Activated CD4-positive, alpha-beta T cell treated with anti-CD3 and anti-CD28 coated beads, Interleukin-2, amount 10 ng/mL, durations not matched to agents 7 days and 5 days (primary cell): ENCODE data around the gene BLACAT1. TPM values are rescaled to one million over a fixed set of nuclear protein-coding genes. Genes with fewer than 3 reads are reported as not detected.
A peak's percentile ranks its signal among the peaks of the same experiment; 100 is the strongest.
"Not testable (repeated sequence)": the region's sequence is repeated elsewhere in the genome, so short reads cannot be mapped to it uniquely, and the experiment has no call there.

Experiments used
- CTCF ChIA-PET: fragments of 350-600 bp; sonication (Branson Sonifier 250); formaldehyde crosslinking; loops from one replicate; lab custom pipeline; 2021; ENCODE audit warnings: antibody characterized with exemption; lab: Charles Lee
- POLR2A ChIA-PET: fragments of 350-600 bp; sonication (Branson Sonifier 250); formaldehyde crosslinking; loops from one replicate; lab custom pipeline; 2021; ENCODE audit warnings: antibody characterized with exemption; lab: Charles Lee
- DNase-seq: peaks from one replicate; pipeline ENCODE4 v3.0.0-alpha.2; 2020
- H3K27ac Mint-ChIP-seq: one replicate; pipeline ENCODE4 v1.8.0; 2021; ENCODE audit warnings: mild to moderate bottlenecking, moderate library complexity, mixed read lengths
- H3K27me3 Mint-ChIP-seq: one replicate; pipeline ENCODE4 v1.8.0; 2021; ENCODE audit warnings: mixed read lengths
- H3K36me3 Mint-ChIP-seq: one replicate; pipeline ENCODE4 v1.8.0; 2021; ENCODE audit warnings: low read depth, mixed read lengths
- H3K4me1 Mint-ChIP-seq: one replicate; pipeline ENCODE4 v1.8.0; 2021; ENCODE audit warnings: mixed read lengths
- H3K4me3 Mint-ChIP-seq: one replicate; pipeline ENCODE4 v1.8.0; 2021; ENCODE audit warnings: mild to moderate bottlenecking, moderate library complexity, mixed read lengths
- H3K9me3 Mint-ChIP-seq: one replicate; pipeline ENCODE4 v1.8.0; 2021; ENCODE audit warnings: mixed read lengths
- total RNA-seq, 2 experiments: library from RNA; stranded (reverse); gene quantifications; one replicate each; pipeline ENCODE4 v1.2.3, GENCODE V29; 2021

The BLACAT1 gene
- total RNA-seq, 2 experiments from 2014 or later: 0.20 to 0.23 TPM

DNA sequence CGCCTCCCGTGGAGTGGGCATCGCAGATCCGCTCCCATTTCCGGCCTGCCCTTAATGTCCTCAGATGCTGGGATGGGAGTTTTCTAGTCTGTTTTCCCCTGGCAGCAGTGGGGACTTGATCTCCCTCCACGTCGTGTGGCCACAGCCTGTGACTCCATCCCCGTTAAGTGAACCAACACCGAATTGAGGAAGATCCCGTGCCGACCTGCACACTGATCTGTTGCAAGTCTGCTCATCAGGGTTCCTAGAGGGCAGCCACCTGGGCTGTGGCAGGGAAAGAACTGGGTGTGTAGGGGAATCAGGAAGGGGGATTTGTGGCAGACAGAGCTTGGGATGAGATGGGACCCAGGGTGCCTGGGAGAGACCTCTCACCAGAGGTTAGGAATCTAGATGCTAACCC lies 25.4 kb upstream of the BLACAT1 start:
- CTCF ChIA-PET: interaction anchor here (0.6 to 1.2 kb wide), 2 partner anchors 62 to 399 kb away, joined by 4 read pairs; no protein-coding TSS in a partner anchor
- Mint-ChIP-seq H3K9me3 (peaks cover 2% of the 10 kb centered on the region), H3K4me1 (peaks cover 20% of the 10 kb centered on the region), H3K27ac (no peak overlapping the region), H3K36me3 (no peaks in the 10 kb centered on the region), H3K27me3 (peaks cover 47% of the 10 kb centered on the region), H3K4me3 (no peak overlapping the region)
- POLR2A ChIA-PET: no interaction called here
- DNase-seq: no peak

DNA sequence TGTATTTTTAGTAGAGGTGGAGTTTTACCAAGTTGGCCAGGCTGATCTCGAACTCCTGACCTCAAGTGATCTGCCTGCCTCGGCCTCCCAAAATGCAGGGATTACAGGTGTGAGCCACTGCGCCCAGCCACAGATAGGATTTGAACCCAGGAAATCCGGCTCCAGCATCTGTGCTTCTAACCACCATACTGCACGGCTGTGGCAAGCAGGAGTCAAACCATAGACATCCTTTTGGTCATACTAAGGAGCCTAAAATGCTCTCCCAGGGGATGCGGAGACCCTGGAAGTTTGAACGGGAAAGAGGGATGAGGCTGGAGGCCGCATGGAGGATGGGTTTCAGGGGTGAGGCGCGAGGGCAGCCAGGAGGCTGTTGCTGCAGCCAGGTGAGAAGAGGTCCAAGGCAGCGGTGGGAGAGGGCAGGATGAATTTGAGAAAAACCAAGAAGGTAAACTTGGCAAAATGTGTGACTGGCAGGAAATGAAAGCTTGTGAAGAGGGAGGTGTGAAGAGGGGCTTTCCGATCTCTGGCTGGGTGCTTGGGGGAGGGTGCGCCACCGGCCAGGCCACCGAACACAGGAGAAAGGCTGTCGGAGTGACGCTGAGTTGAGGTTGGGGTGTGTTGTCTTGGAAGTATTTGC lies 24.6 kb upstream of the BLACAT1 start:
- no peak overlapping the region for H3K4me3 Mint-ChIP-seq
- ChIA-PET POLR2A (no interaction called here), CTCF (interaction anchor here (0.6 to 2.8 kb wide), 4 partner anchors 61 to 399 kb away, joined by 3 to 6 read pairs (median 4); no protein-coding TSS in a partner anchor)
- DNase-seq: no peak
- no peaks in the 10 kb centered on the region for H3K36me3 Mint-ChIP-seq
- H3K27ac Mint-ChIP-seq: peak overlapping the region; percentile 0
- H3K27me3 Mint-ChIP-seq: peaks cover 47% of the 10 kb centered on the region
- peaks cover 8% of the 10 kb centered on the region for H3K9me3 Mint-ChIP-seq
- H3K4me1 Mint-ChIP-seq: peaks cover 20% of the 10 kb centered on the region

DNA sequence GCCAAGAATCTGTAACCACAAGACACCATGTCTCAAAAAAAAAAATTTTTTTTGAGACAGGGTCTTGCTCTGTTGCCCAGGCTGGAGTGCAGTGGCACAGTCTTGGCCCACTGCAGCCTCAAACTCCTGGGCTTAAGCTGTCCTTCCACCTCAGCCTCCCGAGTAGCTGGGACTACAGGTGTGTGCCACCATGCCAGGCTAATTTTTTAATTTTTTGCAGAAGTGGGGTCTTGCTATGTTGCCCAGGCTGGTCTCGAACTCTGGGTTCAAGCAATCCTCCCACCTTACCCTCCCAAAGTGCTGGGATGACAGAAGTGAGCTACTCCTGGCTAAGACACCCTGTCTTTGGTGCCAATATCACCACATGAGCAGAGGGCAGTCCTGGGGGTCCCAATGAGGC lies 23.1 kb upstream of the BLACAT1 start:
- POLR2A ChIA-PET, H3K27ac Mint-ChIP-seq, DNase-seq, H3K4me3 Mint-ChIP-seq, H3K36me3 Mint-ChIP-seq: not testable (repeated sequence)
- H3K27me3 Mint-ChIP-seq: peaks cover 45% of the 10 kb centered on the region
- H3K9me3 Mint-ChIP-seq: peaks cover 18% of the 10 kb centered on the region
- H3K4me1 Mint-ChIP-seq: peaks cover 20% of the 10 kb centered on the region
- CTCF ChIA-PET: interaction anchor here (0.9 to 2.8 kb wide), 9 partner anchors 9 to 205 kb away, joined by 3 to 6 read pairs (median 4); no protein-coding TSS in a partner anchor

DNA sequence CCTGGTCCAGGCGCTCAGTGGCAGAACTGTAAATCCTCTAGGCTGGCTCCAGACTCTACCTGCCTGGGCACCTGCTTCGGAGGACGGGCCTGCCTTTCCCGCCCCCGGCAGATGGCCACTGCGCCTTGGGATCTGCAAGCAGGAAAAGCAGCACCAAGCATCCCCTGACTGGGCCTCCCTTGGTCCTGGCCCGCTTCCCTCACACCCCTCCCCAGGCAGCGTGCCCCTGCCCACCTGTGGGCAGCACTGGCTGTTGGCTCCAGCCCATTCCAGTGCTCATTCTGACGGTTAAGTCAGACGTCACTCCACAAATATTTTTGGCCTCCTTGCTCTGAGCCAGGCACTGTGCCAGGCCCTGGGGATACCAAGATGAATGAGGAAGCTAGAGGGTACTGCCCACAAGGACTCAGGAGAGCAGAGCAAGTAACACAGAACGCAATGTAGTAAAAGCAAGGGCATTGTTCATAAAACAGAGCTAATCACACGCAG lies 22.0 kb upstream of the BLACAT1 start:
- POLR2A ChIA-PET: no interaction called here
- no peak overlapping the region for H3K27ac Mint-ChIP-seq
- peaks cover 18% of the 10 kb centered on the region for H3K9me3 Mint-ChIP-seq

DNA sequence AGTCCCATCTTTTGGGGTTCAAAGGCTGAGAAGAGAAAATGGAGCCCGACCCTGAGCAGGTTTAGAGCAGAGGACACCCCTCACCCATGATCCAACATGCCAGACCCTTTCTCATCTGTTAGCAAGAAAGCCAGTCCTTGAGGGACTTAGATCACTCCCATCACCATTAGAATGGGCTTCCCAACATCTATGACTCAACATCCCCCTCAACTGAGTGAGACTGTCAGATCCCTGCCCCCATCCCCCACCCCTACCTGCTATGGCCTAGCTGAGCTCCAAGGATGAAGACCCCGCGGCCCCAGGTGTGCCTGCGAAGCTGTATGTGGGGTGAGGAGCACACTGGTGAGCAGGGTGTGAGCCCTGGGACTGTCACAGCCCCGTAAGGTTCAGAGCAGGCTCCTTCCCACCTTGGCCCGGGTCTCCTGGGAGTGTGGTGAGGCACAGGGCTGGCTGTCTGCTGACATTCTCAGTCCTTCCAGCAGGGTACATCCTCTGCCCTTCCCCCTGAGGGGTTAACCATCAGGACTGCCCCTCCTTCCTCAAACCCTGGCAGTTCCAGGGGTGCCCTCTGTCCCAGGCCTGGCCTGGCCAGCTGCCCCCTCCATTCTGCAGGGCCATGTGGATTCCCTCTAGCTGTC lies 21.4 kb upstream of the BLACAT1 start:
- Mint-ChIP-seq H3K27ac (no peak overlapping the region), H3K9me3 (peaks cover 18% of the 10 kb centered on the region), H3K36me3 (peaks cover 3% of the 10 kb centered on the region), H3K27me3 (peaks cover 44% of the 10 kb centered on the region), H3K4me3 (no peak overlapping the region), H3K4me1 (peaks cover 20% of the 10 kb centered on the region)
- ChIA-PET CTCF (interaction anchor here (0.7 to 3.2 kb wide), 3 partner anchors 16 to 80 kb away, joined by 3 to 7 read pairs (median 5); no protein-coding TSS in a partner anchor), POLR2A (no interaction called here)
- no peak for DNase-seq

More for the DNA sequence above, 22.0 kb upstream of the BLACAT1 start:
- CTCF ChIA-PET: interaction anchor here (0.7 to 3.2 kb wide), 7 partner anchors 8 to 204 kb away, joined by 3 to 7 read pairs (median 4); no protein-coding TSS in a partner anchor
- no peak for DNase-seq
- H3K36me3 Mint-ChIP-seq: peaks cover 3% of the 10 kb centered on the region
- no peak overlapping the region for H3K4me3 Mint-ChIP-seq
- peaks cover 41% of the 10 kb centered on the region for H3K27me3 Mint-ChIP-seq
- H3K4me1 Mint-ChIP-seq: peaks cover 20% of the 10 kb centered on the region

DNA sequence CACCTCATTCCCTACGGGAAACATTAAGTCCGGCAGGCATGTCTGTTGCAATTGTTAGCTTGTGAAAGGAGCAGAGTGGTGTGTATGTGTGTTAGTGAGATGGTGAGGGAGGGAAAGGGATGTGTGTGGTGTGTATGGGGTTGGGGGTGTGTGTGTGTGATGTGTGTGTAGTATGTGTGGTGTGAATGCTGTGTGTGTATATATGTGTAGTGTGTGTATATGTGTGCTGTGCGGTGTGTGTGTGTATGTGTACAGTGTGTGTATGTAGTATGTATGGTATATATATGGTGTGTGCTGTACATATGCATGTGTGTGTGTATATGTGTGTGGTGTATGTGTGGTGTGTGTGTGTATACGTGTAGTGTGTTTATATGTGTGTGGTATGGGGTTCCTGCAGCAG lies 20.8 kb upstream of the BLACAT1 start:
- Mint-ChIP-seq H3K4me1 (peaks cover 20% of the 10 kb centered on the region), H3K4me3 (no peak overlapping the region)

DNA sequence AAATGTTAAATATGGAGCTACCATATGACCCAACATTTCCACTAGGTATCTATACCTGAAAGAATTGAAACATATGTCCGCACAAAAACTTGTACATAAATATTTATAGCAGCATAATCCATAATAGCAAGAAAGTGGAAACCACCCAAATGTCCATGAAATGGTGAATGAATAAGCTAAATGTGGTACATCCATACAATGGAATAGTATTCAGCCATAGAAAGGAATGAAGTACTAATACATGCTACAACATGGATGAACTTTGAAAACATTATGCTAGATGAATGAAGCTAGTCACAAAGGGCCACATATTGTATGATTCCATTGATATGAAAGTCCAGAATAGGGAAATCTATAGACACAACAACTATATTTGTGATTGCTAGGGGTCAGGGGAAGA lies 20.0 kb upstream of the BLACAT1 start:
- no peak for DNase-seq
- peaks cover 41% of the 10 kb centered on the region for H3K27me3 Mint-ChIP-seq
- H3K9me3 Mint-ChIP-seq: peaks cover 18% of the 10 kb centered on the region
- H3K4me3 Mint-ChIP-seq: no peak overlapping the region
- H3K4me1 Mint-ChIP-seq: peaks cover 13% of the 10 kb centered on the region
- peaks cover 3% of the 10 kb centered on the region for H3K36me3 Mint-ChIP-seq
- ChIA-PET CTCF (interaction anchor here (0.6 to 3.2 kb wide), 5 partner anchors 9 to 84 kb away, joined by 3 to 13 read pairs (median 5); no protein-coding TSS in a partner anchor), POLR2A (no interaction called here)
- H3K27ac Mint-ChIP-seq: no peak overlapping the region

More for the DNA sequence above, 20.8 kb upstream of the BLACAT1 start:
- H3K27me3 Mint-ChIP-seq: peaks cover 43% of the 10 kb centered on the region
- H3K36me3 Mint-ChIP-seq: peaks cover 3% of the 10 kb centered on the region
- H3K9me3 Mint-ChIP-seq: peaks cover 18% of the 10 kb centered on the region
- POLR2A ChIA-PET: no interaction called here
- CTCF ChIA-PET: interaction anchor here (1.6 to 3.2 kb wide), 2 partner anchors 9 to 80 kb away, joined by 7 to 13 read pairs; no protein-coding TSS in a partner anchor
- no peak overlapping the region for H3K27ac Mint-ChIP-seq
- DNase-seq: no peak

DNA sequence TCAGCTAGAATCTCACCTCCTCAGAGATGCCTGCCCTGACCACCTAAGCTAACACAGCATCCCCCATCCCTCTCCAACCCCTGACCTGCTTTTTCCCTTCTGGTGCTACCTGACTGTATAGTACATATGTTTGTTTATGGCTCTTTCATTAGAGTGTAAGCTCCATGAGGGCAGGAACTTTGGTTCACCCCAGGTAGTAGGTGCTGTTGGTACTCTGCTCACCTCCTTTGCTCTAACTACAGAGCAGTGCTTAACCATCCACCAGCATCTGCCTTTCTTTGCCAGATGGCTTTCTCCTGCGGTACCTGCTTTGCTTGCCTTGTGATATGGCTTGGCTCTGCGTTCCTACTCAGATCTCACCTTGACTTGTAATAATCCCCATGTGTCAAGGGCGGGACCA lies 18.7 kb upstream of the BLACAT1 start:
- Mint-ChIP-seq H3K4me1 (peaks cover 1% of the 10 kb centered on the region), H3K4me3 (no peak overlapping the region), H3K9me3 (peaks cover 18% of the 10 kb centered on the region), H3K27me3 (peaks cover 32% of the 10 kb centered on the region), H3K27ac (no peak overlapping the region), H3K36me3 (peaks cover 3% of the 10 kb centered on the region)
- CTCF ChIA-PET: interaction anchor here (0.6 to 3.2 kb wide), 3 partner anchors 56 to 115 kb away, joined by 3 to 7 read pairs (median 3); no protein-coding TSS in a partner anchor
- POLR2A ChIA-PET: no interaction called here
- no peak for DNase-seq

DNA sequence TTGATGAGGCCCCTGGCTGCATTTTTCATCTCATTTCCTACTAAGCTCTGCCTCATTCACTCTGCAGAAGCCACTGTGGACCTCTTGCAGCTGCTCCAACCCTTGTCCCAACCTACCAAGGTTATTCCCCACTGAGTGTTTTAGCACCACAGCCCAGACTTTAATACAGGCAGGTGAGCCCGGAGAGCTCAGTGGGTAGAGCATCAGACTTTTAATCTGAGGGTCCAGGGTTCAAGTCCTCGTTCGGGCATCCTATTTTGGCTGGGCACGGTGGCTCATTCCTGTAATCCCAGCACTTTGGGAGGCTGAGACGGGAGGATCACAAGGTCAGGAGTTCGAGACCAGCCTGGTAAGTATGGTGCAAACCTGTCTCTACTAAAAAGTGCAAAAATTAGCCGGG lies 18.1 kb upstream of the BLACAT1 start:
- H3K27me3 Mint-ChIP-seq: peaks cover 34% of the 10 kb centered on the region
- H3K4me1 Mint-ChIP-seq: no peaks in the 10 kb centered on the region
- peaks cover 3% of the 10 kb centered on the region for H3K36me3 Mint-ChIP-seq
- no peak for DNase-seq
- H3K4me3 Mint-ChIP-seq: no peak overlapping the region
- no peak overlapping the region for H3K27ac Mint-ChIP-seq
- POLR2A ChIA-PET: no interaction called here
- CTCF ChIA-PET: no interaction called here
- H3K9me3 Mint-ChIP-seq: peaks cover 18% of the 10 kb centered on the region

DNA sequence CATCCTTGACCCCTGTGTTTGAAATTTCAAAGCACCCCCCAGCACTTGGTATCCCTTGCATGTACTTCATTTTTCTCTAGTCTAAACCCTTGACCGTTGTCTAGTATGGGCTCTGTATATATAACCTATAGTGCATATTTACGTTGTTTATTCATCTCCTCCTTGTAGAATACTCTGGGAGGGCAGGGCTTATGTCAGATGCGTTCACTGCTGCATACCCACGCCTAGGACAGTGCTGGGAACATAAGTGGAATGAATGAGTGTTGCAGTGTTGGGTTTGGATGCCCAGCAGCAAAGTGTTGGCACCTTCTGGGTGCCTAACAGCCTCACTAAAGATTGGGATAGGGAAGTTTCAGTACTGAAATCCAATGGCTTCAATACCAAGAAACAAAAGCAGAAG lies 17.6 kb upstream of the BLACAT1 start:
- peaks cover 35% of the 10 kb centered on the region for H3K27me3 Mint-ChIP-seq
- peaks cover 3% of the 10 kb centered on the region for H3K36me3 Mint-ChIP-seq
- H3K4me3 Mint-ChIP-seq: no peak overlapping the region
- no peak for DNase-seq
- H3K4me1 Mint-ChIP-seq: no peaks in the 10 kb centered on the region
- peaks cover 18% of the 10 kb centered on the region for H3K9me3 Mint-ChIP-seq
- H3K27ac Mint-ChIP-seq: no peak overlapping the region
- CTCF ChIA-PET: no interaction called here
- POLR2A ChIA-PET: no interaction called here

DNA sequence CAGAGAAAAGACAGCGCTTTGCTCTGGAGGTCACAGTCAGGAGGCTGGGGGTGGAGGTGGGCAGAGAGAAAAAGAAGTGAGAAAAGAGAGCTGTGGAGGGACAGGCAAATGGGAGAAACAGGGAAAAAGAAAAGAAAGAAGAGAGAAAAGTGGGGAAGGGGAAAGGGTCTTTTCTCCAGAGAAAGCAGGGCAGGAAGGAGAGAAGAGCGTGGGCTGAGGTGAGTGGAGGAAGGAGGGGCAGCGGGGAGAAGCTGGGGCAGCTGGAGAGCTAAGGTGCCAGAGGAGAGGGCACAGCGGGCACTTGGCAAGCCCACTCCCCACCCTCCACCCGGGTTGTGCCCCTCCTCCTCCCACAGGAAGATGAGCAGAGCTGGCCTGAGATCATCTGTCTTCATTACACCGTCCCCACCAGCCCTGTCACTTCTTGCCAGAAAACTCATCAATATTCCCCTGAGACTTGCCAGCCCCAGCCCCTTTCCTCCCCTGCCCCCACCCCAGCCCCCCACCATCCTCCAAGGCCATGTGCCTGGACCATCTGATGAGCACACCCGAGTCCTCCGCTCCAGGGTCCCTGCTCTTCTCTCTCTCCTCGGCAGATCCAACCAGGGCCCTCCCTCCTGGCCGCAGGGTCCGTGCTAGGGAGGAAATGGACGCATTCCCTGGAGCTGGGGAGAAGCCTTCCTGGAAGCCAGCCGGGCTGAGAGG lies 17.0 kb upstream of the BLACAT1 start:
- CTCF ChIA-PET: no interaction called here
- POLR2A ChIA-PET: no interaction called here
- Mint-ChIP-seq H3K4me1 (no peaks in the 10 kb centered on the region), H3K4me3 (no peak overlapping the region), H3K9me3 (peaks cover 18% of the 10 kb centered on the region), H3K36me3 (peaks cover 3% of the 10 kb centered on the region), H3K27ac (no peak overlapping the region), H3K27me3 (peaks cover 38% of the 10 kb centered on the region)
- DNase-seq: no peak

DNA sequence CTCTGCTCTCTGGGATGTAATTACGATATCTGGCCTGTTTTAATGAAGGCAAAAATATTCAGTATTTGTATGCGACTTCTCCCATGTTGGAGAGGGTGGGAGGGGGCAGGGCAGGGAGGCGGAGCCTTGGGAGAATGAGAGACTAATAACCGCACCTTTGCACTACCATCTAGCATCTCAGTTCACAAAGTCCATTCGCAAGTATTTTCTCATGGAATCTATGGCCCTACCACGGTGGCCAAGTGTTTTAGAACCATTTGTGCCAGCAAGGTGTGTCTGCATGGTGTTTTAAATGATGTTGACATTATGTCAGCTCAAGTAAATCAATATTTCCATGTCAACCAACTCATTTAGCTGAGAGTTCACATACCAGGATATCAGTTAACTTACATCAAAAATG lies 14.3 kb upstream of the BLACAT1 start:
- CTCF ChIA-PET: interaction anchor here (0.8 to 2.1 kb wide), 2 partner anchors 8 to 18 kb away, joined by 3 to 5 read pairs; no protein-coding TSS in a partner anchor
- Mint-ChIP-seq H3K4me3 (no peak overlapping the region), H3K27ac (no peak overlapping the region), H3K36me3 (peaks cover 3% of the 10 kb centered on the region), H3K9me3 (peaks cover 7% of the 10 kb centered on the region), H3K4me1 (no peaks in the 10 kb centered on the region), H3K27me3 (peaks cover 47% of the 10 kb centered on the region)
- DNase-seq: no peak
- POLR2A ChIA-PET: no interaction called here
